PC-9 (cell line): ENCODE measurements around the gene INSYN2B. TPM values are rescaled to one million over a fixed set of nuclear protein-coding genes. Genes with fewer than 3 reads are reported as not detected.

Experiments
- BruUV-seq: library from RNA; stranded (reverse); fragments of 400-500 nt; replicated peaks from 2 replicates; lab custom pipeline; 2021; lab: Mats Ljungman, UMichigan
- CTCF ChIA-PET: fragments of 300-600 bp; sonication (Branson Sonifier 250); formaldehyde crosslinking; loops from one replicate; lab custom pipeline; 2022; ENCODE audit warnings: antibody characterized with exemption; lab: Charles Lee
- POLR2A ChIA-PET: fragments of 300-600 bp; sonication (Branson Sonifier 250); formaldehyde crosslinking; loops from one replicate; lab custom pipeline; 2022; ENCODE audit warnings: antibody characterized with exemption; ENCODE audit not compliant: unreplicated experiment; lab: Charles Lee
- DNase-seq, 2 experiments: peaks; one replicate each; pipeline versions ENCODE4 v3.0.0 to v3.0.0-alpha.2; 2015 to 2022; ENCODE audit warnings: mixed read lengths in 1 of 2
- H2AFZ ChIP-seq: fragments of 200-600 bp; sonication (generic); 2 replicates; pipeline ENCODE4 v1.8.1; 2017; ENCODE audit warnings: antibody characterized with exemption
- H3F3A ChIP-seq: fragments of 200-600 bp; sonication (generic); 2 replicates; pipeline ENCODE4 v1.8.1; 2017; ENCODE audit warnings: antibody characterized with exemption, mild to moderate bottlenecking, low read depth; ENCODE audit not compliant: insufficient read depth
- H3K27ac ChIP-seq: fragments of 200-600 bp; sonication (generic); 2 replicates; pipeline ENCODE4 v1.6.1; 2016; ENCODE audit warnings: mixed run types
- H3K27me3 ChIP-seq: fragments of 200-600 bp; sonication (generic); 2 replicates; pipeline ENCODE4 v1.6.1; 2016; ENCODE audit warnings: low read depth, mixed run types; ENCODE audit not compliant: insufficient read depth
- H3K36me3 ChIP-seq: fragments of 200-600 bp; sonication (generic); 2 replicates; pipeline ENCODE4 v1.6.1; 2016; ENCODE audit warnings: low read depth, mixed run types
- H3K4me1 ChIP-seq: fragments of 200-600 bp; sonication (generic); replicated peaks from 2 replicates; pipeline ENCODE4 v1.6.1; 2016; ENCODE audit warnings: mixed run types; ENCODE audit not compliant: insufficient read depth
- H3K4me2 ChIP-seq: fragments of 200-600 bp; sonication (generic); 2 replicates; pipeline ENCODE4 v1.6.1; 2017; ENCODE audit warnings: mixed run types
- H3K4me3 ChIP-seq: fragments of 200-600 bp; sonication (generic); 2 replicates; pipeline ENCODE4 v1.6.1; 2016; ENCODE audit warnings: mixed run types
- H3K79me2 ChIP-seq: fragments of 200-600 bp; sonication (generic); 2 replicates; pipeline ENCODE4 v1.6.1; 2017; ENCODE audit warnings: low read depth, mixed run types
- H3K9me2 ChIP-seq: fragments of 200-600 bp; sonication (generic); 2 replicates; pipeline ENCODE4 v1.8.1; 2017; ENCODE audit warnings: mild to moderate bottlenecking; ENCODE audit not compliant: insufficient read depth
- H3K9me3 ChIP-seq: fragments of 200-600 bp; sonication (generic); 2 replicates; pipeline ENCODE4 v1.8.1; 2016; ENCODE audit warnings: low read depth; ENCODE audit not compliant: insufficient read depth
- H4K20me1 ChIP-seq: fragments of 200-600 bp; sonication (generic); 2 replicates; pipeline ENCODE4 v1.8.1; 2017; ENCODE audit not compliant: insufficient read depth
- EZH2 ChIP-seq: fragments of 200-600 bp; sonication (generic); IDR thresholded peaks from 2 replicates; pipeline ENCODE4 v1.8.0; 2017; ENCODE audit warnings: antibody characterized with exemption, low read depth
- intact Hi-C: fragments of 100-400 bp; cut with micrococcal nuclease; formaldehyde crosslinking; loops from one replicate; pipeline ENCODE4 v1.10.0; 2022; ENCODE audit not compliant: unreplicated experiment
- total RNA-seq: library from RNA; stranded (reverse); gene quantifications from 2 replicates; pipeline ENCODE4 v1.2.3, GENCODE V29; 2021
- TF ChIP-seq, protein P1 (sequence below): fragments of 200-600 bp; sonication (generic); conservative IDR thresholded peaks from 2 replicates; pipeline ENCODE4 v1.6.1; 2017; ENCODE audit warnings: mixed run types, antibody characterized with exemption, mild to moderate bottlenecking, moderate library complexity

The INSYN2B gene
- total RNA-seq, 1 experiment from 2014 or later: not detected

DNA sequence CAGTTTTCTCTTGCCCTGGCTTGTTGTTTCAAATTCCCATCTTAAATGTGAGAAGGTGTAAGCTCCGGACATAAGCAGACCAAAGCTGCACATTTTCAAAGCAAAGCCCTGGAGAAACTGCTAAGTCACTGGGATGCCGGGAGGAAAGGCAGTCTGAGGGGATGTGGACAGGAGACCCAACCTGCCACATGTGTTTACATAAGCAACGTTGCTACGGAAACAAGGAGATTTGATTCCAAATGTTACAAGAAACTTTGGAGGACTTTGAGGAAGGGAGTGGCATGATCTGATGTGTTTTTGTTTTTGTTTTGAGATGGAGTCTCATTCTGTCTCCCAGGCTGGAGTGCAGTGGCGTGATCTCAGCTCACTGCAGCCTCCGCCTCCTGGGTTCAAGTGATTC lies 25.7 kb upstream of the INSYN2B start:
- DNase-seq: no peak
- H3K4me3 ChIP-seq: no peak overlapping the region
- intact Hi-C loops: no loop called here
- POLR2A ChIA-PET: no interaction called here
- H2AFZ ChIP-seq: no peak overlapping the region
- H3F3A ChIP-seq: no peaks in the 10 kb centered on the region
- no TSS peak for BruUV-seq
- no peak for TF ChIP-seq EZH2
- TF ChIP-seq, protein P1, sequence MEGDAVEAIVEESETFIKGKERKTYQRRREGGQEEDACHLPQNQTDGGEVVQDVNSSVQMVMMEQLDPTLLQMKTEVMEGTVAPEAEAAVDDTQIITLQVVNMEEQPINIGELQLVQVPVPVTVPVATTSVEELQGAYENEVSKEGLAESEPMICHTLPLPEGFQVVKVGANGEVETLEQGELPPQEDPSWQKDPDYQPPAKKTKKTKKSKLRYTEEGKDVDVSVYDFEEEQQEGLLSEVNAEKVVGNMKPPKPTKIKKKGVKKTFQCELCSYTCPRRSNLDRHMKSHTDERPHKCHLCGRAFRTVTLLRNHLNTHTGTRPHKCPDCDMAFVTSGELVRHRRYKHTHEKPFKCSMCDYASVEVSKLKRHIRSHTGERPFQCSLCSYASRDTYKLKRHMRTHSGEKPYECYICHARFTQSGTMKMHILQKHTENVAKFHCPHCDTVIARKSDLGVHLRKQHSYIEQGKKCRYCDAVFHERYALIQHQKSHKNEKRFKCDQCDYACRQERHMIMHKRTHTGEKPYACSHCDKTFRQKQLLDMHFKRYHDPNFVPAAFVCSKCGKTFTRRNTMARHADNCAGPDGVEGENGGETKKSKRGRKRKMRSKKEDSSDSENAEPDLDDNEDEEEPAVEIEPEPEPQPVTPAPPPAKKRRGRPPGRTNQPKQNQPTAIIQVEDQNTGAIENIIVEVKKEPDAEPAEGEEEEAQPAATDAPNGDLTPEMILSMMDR: no peak
- no peaks in the 10 kb centered on the region for H3K9me3 ChIP-seq
- H3K27me3 ChIP-seq: no peaks in the 10 kb centered on the region
- no peaks in the 10 kb centered on the region for H3K36me3 ChIP-seq
- H3K27ac ChIP-seq: no peak overlapping the region
- H3K79me2 ChIP-seq: no peaks in the 10 kb centered on the region
- H3K9me2 ChIP-seq: no peaks in the 10 kb centered on the region
- no peaks in the 10 kb centered on the region for H4K20me1 ChIP-seq
- no peaks in the 10 kb centered on the region for H3K4me1 ChIP-seq
- no peak overlapping the region for H3K4me2 ChIP-seq
- CTCF ChIA-PET: no interaction called here

DNA sequence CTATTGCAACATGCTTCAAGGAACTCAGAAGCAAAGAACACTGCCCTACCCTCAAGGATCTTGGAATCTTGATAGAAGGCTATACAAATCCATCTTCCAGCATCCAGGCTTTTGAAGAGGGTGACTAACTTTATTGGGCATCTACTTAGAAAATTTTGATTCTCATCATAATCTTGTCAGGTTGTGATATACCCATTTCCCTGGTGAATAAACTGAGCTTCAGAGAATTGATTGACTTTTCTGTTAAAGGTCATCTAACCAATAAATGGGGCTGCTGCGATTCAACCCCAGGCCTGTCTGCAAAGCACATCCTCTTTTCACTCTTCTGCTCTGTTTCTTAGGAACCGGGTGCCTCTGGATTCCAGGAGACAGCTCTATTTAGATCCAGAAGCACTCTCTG lies 19.9 kb upstream of the INSYN2B start:
- BruUV-seq: no TSS peak

DNA sequence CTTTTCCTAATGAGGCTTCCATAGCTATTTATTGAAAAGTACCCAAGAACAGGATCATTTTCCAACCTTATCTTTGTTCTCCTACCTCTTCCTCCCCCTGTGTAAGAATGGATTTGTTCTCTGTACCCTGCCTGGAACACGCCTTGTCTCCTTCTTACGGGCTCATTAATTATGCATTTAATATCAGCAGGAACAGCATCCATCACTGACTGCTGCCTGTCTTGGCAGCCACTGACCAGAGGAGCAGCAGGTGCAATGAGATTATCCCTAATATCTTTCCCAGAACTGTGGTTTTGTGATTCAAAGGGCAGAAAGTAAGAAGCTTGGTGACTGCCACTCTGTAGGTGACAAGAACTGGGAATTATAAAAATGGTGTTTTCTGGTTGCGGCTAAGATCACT lies 19.3 kb upstream of the INSYN2B start:
- intact Hi-C loops: no loop called here
- Histone ChIP-seq H2AFZ (no peak overlapping the region), H3K27ac (no peak overlapping the region), H3K4me2 (no peak overlapping the region), H3K4me1 (no peaks in the 10 kb centered on the region), H3K4me3 (no peak overlapping the region), H3K79me2 (no peaks in the 10 kb centered on the region), H3K27me3 (no peaks in the 10 kb centered on the region), H3F3A (no peaks in the 10 kb centered on the region), H3K9me3 (no peaks in the 10 kb centered on the region), H3K36me3 (no peaks in the 10 kb centered on the region), H4K20me1 (no peaks in the 10 kb centered on the region), H3K9me2 (no peaks in the 10 kb centered on the region)
- ChIA-PET POLR2A (no interaction called here), CTCF (interaction anchor here (0.6 kb wide), 1 partner anchor 1425 kb away, joined by 3 read pairs; no protein-coding TSS in a partner anchor)
- BruUV-seq: no TSS peak
- no peak for DNase-seq
- TF ChIP-seq, protein P1: no peak
- TF ChIP-seq EZH2: no peak

More for the DNA sequence above, 19.9 kb upstream of the INSYN2B start:
- POLR2A ChIA-PET: no interaction called here
- TF ChIP-seq, protein P1: no peak
- TF ChIP-seq EZH2: no peak
- Histone ChIP-seq H3F3A (no peaks in the 10 kb centered on the region), H3K27ac (no peak overlapping the region), H3K4me3 (no peak overlapping the region), H3K9me2 (no peaks in the 10 kb centered on the region), H3K79me2 (no peaks in the 10 kb centered on the region), H3K4me2 (no peak overlapping the region), H3K36me3 (no peaks in the 10 kb centered on the region), H3K9me3 (no peaks in the 10 kb centered on the region), H4K20me1 (no peaks in the 10 kb centered on the region), H3K4me1 (no peaks in the 10 kb centered on the region), H2AFZ (no peak overlapping the region), H3K27me3 (no peaks in the 10 kb centered on the region)
- CTCF ChIA-PET: no interaction called here
- DNase-seq: no peak
- intact Hi-C loops: no loop called here
